Measurements from ENCODE around the gene TLNRD1. TPM values are rescaled to one million over a fixed set of nuclear protein-coding genes. Genes with fewer than 3 reads are reported as not detected.

TLNRD1 gene
- total RNA-seq, 4 donors from 2014 or later, result 10.1 to 22.4 (median 17.8) TPM

DNA sequence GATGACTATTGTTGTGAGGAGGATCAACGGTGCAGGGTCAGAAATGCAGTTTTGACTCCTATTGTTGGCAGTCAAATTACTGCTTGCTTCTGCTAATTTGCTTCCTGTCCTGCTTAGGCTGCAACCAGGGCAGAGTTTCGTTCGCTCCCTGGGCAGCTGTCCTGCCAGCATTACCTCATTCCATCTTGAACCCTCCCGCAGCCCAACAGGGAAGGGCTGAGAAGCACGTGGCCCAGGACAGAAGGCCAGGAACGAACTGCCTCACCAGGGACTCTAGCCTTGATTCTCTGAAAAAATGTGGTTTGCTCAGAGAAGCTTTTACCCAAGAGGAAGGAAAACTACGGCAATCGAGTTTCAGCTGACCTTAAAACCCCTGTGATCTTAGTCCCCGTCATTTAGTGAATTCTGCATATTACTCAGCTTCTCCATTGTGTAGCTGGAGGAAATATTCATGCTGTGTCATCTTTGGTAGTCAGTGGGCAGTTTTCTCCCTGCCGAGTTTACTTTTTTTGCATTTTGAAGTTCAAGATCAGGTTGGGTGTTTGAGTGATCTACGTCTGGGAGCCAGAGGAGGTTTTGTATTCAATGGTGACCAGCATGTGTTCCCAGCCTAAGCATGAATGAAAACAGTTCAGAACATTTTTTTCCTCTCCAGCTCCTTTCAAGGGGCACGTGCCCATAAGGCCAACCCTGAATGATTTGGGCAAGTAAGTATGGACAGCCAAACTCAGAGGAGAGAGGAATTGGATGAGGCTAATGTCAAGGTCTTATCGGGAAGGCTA is 23.0 kb downstream of the TLNRD1 start:
- H3K9me3 ChIP-seq, result no peaks in the 10 kb centered on the region
- H3K27ac ChIP-seq, result peak overlapping the region; percentile 36 to 42
- H3K27me3 ChIP-seq, result no peaks in the 10 kb centered on the region
- no peaks in the 10 kb centered on the region for H3K36me3 ChIP-seq
- H3K4me3 ChIP-seq, result no peak overlapping the region
- TF ChIP-seq POLR2A (IDR thresholded peaks at IDR 0.05), result no peak
- no peak for TF ChIP-seq CTCF (IDR thresholded peaks at IDR 0.05)
- intact Hi-C loops (cut with DNase I; ENCODE audit: low total_unique reads), result no loop called here
- H3K4me1 ChIP-seq, result no peaks in the 10 kb centered on the region
- peak; percentile 39 to 48 for DNase-seq

DNA sequence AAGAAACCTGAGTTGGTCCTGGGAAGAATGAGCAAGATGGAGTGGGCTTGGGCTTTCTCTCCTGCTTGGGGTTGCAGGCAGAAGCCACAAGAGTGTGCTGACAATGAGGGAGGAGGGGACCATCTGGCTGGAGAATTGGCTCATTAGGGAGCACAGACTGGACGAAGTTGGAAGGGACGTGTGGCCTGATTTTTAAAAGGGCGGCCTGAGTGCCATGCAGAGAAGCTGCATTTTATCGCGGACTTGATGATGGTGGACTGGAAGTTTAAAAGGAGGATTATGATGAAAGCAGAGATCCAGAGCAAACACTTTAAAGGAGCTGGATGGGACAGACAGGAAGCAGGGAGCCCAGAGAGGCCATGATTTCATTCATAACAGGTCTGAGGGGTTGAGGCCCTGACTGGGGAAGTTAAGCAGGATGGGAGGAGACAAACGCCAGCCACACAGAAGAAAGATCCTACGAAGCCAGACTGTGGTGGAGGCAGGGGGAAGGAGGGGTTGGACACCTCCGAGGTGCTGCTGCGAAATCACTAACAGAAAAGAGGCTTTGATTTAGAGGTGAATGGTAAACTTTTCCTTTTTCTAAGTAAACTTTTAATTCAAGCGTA is 23.6 kb downstream of the TLNRD1 start:
- intact Hi-C loops (cut with DNase I; ENCODE audit: low total_unique reads), result no loop called here
- DNase-seq, result no peak
- Histone ChIP-seq H3K4me1 (no peaks in the 10 kb centered on the region), H3K27me3 (no peaks in the 10 kb centered on the region), H3K4me3 (no peak overlapping the region), H3K27ac (peak overlapping the region; percentile 36 to 42), H3K9me3 (no peaks in the 10 kb centered on the region), H3K36me3 (no peaks in the 10 kb centered on the region)
- no peak for TF ChIP-seq POLR2A (IDR thresholded peaks at IDR 0.05)
- TF ChIP-seq CTCF (IDR thresholded peaks at IDR 0.05), result no peak

- no peak for TF ChIP-seq POLR2A (IDR thresholded peaks at IDR 0.05)
- no peak for TF ChIP-seq CTCF (IDR thresholded peaks at IDR 0.05)
- intact Hi-C loops (cut with DNase I; ENCODE audit: low total_unique reads), result no loop called here
- no peak for DNase-seq
- H3K4me1 ChIP-seq, result no peaks in the 10 kb centered on the region
- H3K36me3 ChIP-seq, result no peaks in the 10 kb centered on the region
- no peaks in the 10 kb centered on the region for H3K9me3 ChIP-seq
- no peaks in the 10 kb centered on the region for H3K27me3 ChIP-seq
- H3K27ac ChIP-seq, result no peak overlapping the region
- H3K4me3 ChIP-seq, result no peak overlapping the region
Measured at GRCh38 chr15:81024936-81025335, 24.2 kb downstream of the TLNRD1 start.

DNA sequence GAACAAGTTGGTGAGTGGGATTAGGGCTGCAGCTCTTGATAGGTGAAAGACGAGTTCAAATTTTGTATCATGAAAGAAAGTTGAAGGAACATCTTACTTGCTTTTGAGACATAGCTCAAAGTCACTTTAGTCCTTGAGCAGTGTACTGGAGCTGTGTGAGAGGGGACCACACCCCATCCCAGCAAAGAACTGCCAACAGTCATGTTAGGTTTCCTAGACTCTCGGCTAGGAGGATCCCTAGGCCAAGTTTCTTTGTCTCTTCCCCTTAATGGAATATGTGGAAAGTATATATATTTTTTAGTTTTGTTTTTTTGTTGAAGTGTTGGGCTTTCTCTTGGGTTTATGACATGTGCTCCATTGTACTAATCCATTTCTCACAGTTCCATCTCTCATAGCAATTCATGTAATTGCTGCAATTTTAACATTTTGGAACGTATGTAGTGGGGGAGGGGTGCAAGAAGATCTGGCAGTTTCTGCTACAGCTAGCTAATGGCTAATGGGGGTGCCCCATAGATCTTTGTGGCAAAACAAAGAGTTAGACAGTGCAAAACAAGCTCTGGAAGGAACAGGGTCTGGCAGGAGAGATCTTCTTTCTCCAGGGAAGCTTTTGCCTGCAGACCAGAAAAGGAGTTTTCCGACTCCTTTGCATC is 25.1 kb downstream of the TLNRD1 start:
- Histone ChIP-seq H3K4me3 (no peak overlapping the region), H3K36me3 (no peaks in the 10 kb centered on the region), H3K27me3 (no peaks in the 10 kb centered on the region), H3K27ac (no peak overlapping the region), H3K4me1 (no peaks in the 10 kb centered on the region), H3K9me3 (no peaks in the 10 kb centered on the region)
- intact Hi-C loops (cut with DNase I; ENCODE audit: low total_unique reads), result no loop called here
- TF ChIP-seq CTCF (IDR thresholded peaks at IDR 0.05) (no peak), POLR2A (IDR thresholded peaks at IDR 0.05) (no peak)
- no peak for DNase-seq
